LHCN-M2 (cell line): ENCODE measurements around the gene CIRBP. TPM values are rescaled to one million over a fixed set of nuclear protein-coding genes. Genes with fewer than 3 reads are reported as not detected.
"Not testable (repeated sequence)": the region's sequence is repeated elsewhere in the genome, so short reads cannot be mapped to it uniquely, and the experiment has no call there.

Experiments
- DNase-seq: peaks from one replicate; pipeline ENCODE4 v3.0.0-alpha.2; 2012; ENCODE audit warnings: low read depth
- total RNA-seq: library from RNA; depleted of rRNA; stranded (reverse); fragments of >200 nt; gene quantifications from 2 replicates; pipeline ENCODE4 v1.2.3, GENCODE V29; 2014

The CIRBP gene
- total RNA-seq, 1 experiment from 2014 or later, result 293 TPM

- no peak for DNase-seq
Measured at GRCh38 chr19:1290196-1290702, 21.1 kb downstream of the CIRBP start.

DNA sequence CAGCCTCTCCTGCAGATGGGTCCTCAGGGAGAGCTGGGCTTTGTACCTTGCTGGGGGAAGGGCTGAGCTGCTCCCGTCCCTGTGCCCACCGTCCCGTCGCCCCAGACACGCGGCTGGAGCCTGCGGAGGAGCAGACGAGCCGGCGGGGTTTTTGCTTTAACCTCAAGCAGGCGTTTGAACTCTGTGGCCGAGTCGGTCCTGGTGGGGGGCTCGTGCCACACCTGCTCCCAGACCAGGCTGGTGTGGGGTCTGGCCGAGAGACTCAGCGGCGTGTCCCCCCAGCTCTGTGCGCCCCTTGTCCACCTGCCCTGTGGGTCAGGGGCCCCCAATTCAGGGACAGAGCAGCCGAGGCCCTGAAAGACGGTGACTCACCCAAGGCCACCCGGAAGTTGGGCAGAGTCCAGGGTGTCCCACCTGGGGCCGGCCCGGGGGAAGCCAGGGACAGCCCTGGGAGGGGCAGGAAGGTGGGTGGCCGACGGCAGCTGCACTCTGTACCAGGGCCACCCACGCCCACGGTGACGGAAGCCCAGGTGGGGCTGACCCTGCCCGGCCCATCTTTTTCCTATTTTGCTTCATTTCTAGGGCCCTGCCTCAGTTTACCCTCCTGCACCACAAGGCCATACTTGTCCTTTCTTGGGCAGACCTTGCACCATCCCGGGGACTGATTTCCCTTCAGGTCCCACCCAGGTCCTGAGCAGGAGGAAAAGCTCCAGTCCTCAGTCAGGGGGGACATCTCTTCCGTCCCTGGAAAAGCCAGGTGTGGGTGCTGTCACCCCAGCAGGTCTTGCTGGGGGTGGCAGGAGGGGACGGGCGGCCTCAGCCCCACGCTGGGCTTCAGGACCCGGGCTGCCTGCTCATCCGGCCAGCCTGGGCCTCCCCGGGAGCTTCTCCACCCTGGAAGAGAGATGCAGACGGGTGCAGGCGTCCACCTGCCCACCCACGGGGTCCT is 21.8 kb downstream of the CIRBP start:
- DNase-seq, result no peak

GRCh38 chr19:1291761-1292418 is 22.8 kb downstream of the CIRBP start:
- DNase-seq, result no peak

- no peak for DNase-seq
Measured at GRCh38 chr19:1292419-1293151, 23.5 kb downstream of the CIRBP start.

DNA sequence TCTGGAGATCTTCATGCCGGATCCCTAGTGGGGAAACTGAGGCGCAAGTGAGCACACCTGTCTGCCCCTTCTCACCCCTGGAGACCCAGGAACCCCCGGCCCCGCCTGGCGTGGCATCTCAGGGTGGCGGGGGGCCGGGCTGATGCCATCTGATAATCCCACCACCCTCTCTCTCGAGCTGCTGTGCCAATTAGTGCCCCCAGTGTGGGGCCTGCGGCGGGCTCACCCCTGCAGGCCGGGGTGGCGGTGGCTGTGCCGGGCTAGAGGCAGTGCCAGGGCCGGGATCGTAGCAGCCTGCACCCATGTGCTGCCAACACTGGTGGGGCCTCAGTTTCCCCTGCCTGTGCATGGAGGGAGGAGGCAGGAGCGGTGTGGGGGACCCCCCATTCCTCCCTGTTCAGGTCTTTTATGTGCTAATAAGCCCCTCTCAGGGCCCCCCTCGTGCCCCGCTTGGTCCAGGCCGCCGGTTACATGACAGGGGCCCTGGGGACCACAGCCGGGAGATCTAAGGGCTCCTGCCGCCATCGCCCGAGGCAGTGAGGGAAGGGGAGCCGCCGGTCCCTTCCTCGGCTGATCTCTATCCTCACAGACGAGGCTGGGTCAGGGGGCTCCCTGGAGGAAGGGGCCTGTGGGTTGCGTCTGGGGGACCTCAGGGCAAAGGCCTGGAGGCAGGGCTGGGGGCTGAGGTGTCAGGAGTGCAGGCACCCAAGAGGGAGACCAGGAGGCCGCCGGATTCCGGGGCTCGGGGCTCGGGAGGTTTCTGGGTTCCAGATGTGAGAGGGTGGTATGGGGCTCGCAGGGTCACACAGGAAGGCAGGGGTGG is 24.9 kb downstream of the CIRBP start:
- no peak for DNase-seq

GRCh38 chr19:1294688-1295087 is 25.6 kb downstream of the CIRBP start:
- DNase-seq, result no peak

DNA sequence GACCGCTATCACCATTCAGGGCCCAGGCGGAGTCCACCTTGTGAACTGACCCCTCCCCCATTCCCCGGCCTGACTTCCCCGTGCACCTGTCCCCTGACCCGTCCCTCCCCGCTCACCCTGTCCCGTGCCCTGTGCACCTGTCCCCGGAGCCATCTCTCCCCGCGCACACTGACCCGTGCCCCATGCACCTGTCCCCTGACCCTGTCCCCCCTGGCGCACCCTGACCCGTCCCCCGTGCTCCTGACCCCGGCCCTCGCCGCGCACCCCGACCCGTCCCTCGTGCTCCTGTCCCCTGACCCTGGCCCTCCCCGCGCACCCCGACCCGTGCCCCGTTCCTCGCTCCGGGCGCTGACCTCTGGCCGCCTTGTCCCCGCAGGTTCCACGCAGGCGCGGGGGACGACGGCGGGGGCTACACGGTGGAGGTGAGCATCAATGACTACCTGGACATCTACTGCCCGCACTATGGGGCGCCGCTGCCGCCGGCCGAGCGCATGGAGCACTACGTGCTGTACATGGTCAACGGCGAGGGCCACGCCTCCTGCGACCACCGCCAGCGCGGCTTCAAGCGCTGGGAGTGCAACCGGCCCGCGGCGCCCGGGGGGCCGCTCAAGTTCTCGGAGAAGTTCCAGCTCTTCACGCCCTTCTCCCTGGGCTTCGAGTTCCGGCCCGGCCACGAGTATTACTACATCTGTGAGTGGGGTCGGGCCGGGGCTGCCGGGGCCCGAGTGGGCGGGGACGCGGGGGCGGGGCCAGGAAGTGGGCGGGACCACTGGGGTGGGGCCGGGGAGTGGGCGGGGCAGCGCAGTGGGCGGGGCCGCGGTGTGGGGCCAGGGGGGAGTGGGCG is 26.3 kb downstream of the CIRBP start:
- no peak for DNase-seq

GRCh38 chr19:1296078-1296477 is 26.9 kb downstream of the CIRBP start:
- DNase-seq, result no peak

DNA sequence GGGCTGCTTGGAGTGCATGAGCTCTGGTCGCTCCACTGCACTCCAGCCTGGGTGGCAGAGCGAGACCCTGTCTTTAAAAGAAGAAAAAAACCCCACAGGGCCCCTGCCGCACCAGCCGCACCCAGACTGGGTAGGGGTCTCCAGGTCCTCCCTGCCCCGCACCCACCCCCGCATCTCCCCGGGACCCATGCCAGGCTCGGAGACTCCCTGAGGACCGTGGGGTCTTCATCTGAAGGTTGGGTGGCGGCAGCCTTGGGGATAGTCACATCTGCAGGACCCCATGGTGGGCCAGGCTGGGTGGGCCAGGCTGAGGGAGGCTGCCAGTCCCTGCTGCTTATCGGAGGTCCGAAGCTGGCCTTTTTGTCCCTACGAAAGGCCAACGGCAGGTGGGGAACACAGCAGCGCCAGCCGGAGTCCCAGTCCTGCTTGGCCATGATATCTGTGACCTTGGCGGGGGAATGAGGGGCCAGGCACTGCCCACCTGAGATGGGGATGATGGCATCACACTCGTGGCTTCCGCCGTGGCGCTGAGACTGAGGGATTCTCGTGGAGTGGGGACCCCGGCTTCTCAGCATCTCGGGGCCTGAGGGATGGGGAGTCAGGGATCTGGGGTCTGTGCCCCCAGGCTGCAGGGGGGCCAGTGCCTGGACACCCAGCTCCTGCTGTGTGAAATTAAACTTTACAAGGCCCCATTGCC is 27.6 kb downstream of the CIRBP start:
- DNase-seq, result no peak

DNA sequence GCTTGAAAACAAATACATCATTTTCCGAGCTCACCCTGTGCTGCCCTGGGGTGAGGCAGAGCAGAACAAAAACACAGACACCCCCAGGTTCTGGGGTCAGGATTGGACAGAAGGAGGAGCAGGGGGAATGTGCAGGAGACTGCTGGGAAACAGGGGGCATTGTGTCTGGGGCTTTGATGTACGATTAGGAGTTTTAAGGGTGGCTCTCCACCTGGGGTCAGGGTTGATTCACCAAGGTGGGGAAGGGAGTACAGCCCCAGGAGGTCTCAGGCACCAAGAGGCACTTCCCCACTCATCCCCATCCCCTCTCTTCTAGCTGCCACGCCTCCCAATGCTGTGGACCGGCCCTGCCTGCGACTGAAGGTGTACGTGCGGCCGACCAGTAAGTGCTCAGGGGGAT is 29.1 kb downstream of the CIRBP start:
- no peak for DNase-seq

- DNase-seq, result no peak
Measured at GRCh38 chr19:1299801-1300200, 30.7 kb downstream of the CIRBP start.

- DNase-seq, result no peak
Measured at GRCh38 chr19:1300744-1301490, 31.8 kb downstream of the CIRBP start.

DNA sequence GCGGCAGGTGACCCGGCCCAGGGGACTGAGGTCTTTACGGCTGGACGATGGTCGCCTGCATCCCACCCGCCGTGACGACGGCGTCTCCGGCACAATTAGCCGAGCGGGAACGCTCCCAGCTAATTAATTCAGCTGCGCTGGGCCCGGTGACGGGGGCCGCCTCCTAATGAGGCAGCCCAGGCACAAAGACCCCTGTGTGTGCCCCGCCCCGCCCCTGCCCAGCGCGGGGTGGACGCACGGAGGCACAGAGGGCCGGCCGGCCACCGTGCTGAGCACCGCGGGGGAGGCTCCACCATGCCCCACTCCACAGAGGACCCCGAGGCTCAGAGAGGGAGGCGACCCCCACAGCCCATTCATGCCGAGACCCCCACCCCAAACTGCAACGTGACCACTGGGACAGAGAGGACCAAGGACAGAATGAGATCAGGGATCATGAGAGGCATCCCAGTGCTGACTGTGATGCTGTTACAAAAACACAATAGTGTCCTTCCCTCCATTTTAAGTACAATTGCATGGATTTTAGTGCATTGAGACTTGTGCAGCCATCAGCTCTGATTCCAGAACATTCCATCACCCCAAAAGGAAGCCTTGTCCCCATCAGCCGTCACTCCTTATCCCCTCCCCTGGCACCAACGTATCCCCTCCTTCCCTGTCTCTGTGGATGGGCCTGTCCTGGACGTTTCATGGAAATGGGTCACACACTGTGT is 33.6 kb downstream of the CIRBP start:
- no peak for DNase-seq

DNA sequence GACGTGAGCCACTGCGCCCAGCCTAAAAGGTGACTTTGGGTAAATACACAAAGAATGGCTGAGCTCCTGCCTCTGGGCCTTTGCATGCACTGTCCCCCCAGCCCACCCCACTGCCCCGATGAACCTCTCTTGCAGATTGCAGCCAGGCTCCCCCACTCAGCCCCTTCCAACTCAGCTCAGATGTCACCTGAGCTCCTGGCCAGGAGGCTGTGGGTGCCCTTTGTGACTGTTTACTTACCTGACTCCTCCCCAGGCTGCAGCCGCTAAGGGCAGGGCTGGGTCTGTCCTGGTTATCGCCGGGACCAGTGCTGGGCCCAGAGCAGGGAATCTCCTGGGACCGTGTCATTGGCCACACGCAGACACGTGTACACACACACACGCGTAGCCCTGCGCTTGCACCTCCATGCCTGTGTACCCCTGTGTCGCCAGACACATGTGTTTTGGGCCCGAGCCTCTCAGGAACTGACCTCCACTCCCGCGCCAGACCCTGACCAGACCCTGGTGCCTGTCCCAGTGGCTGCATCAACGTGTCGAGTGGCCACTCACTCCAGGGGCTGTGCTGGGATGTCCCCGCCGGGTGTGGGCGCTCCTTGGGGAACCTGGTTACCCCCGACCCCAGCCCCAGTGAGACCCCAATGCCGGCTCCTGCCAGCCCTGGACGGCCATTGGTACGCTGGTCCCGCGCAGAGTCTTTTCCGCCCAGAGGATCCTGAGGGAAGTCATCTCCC is 35.2 kb downstream of the CIRBP start:
- no peak for DNase-seq

DNA sequence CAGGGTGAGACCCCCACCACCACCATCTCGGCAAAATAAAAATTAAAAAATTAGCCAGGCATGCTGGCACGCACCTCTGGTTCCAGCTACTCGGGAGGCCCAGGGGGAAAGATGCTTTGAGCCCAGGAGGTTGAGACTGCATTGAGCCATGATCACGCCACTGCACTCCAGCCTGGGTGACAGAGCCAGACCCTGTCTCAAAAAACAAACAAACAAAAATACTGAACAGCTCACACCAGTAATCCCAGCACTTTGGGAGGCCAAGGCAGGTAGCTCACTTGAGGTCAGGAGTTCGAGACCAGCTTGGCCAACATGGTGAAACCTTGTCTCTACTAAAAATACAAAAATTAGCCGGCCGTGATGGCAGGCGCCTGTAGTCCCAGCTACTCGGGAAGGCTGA is 36.2 kb downstream of the CIRBP start:
- DNase-seq, result not testable (repeated sequence)

GRCh38 chr19:1307320-1307719 is 38.2 kb downstream of the CIRBP start:
- no peak for DNase-seq

GRCh38 chr19:1307755-1308303 is 38.7 kb downstream of the CIRBP start:
- no peak for DNase-seq
